Measurements from ENCODE around the gene SORCS2. TPM values are rescaled to one million over a fixed set of nuclear protein-coding genes. Genes with fewer than 3 reads are reported as not detected.

SORCS2 gene
- total and polyA plus RNA-seq, 2 of the 8 experiments (the other 6 are each of a cell fraction or from before 2014, with no cell fraction given): 0.36 to 1.8 TPM

DNA sequence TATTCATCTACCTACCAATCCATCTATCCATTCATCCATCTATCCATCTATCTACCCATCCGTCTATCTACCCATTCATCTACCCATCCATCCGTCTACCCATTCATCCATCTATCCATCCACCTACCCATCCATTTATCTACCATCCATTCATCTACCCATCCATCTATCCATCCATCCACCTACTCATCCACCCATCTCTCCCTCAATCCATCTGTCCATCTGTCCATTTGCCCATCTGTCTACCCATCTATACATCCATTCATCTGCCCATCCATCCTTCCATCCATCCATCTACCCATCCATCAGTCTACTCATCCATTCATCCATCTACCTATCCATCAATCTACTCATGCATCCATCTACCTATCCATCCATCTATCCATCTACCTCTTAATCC is 369.2 kb downstream of the SORCS2 start:
- ChIA-PET POLR2A (ENCODE audit: partially characterized antibody) (no interaction called here), CTCF (ENCODE audit: partially characterized antibody) (interaction anchor here (0.7 to 1.0 kb wide), 2 partner anchors 9 to 226 kb away, joined by 3 read pairs; no protein-coding TSS in a partner anchor)
- DNase-seq (ENCODE audit: low read depth in 1 of 2, low spot score in 2 of 2): no peak
- H2BK12ac ChIP-seq (ENCODE audit: low read depth, low read length): no peak overlapping the region
- H3K79me2 ChIP-seq (ENCODE audit: control insufficient read depth in 1 of 2, insufficient read depth in 2 of 2, low read length in 2 of 2): no peaks in the 10 kb centered on the region
- no peak overlapping the region for H2AK5ac ChIP-seq (ENCODE audit: low read depth, low read length)
- no peak overlapping the region for H2BK5ac ChIP-seq (ENCODE audit: low read depth, low read length)
- no peaks in the 10 kb centered on the region for H3K36me3 ChIP-seq (ENCODE audit: control insufficient read depth in 2 of 4, insufficient read depth in 4 of 4, low read length in 3 of 4)
- no peak overlapping the region for H3K18ac ChIP-seq (ENCODE audit: extremely low read depth, low read length)
- no peak overlapping the region for H4K8ac ChIP-seq (ENCODE audit: extremely low read depth, insufficient read depth, low read length)
- no peak overlapping the region for H3K23ac ChIP-seq (ENCODE audit: insufficient read length)
- peaks cover 18% of the 10 kb centered on the region; the same call in 1 of the 2 replicates for H3K23me2 ChIP-seq (ENCODE audit: low read depth, low read length)
- H4K5ac ChIP-seq (ENCODE audit: insufficient read length, low read depth, low read length): no peak overlapping the region
- no peaks in the 10 kb centered on the region for H3K79me1 ChIP-seq (ENCODE audit: low read depth, low read length)
- no peak overlapping the region for H3K27ac ChIP-seq (ENCODE audit: low read depth, low read length)
- H4K91ac ChIP-seq (replicated peaks; ENCODE audit: insufficient read length, low read length): no peak overlapping the region
- H3K14ac ChIP-seq (ENCODE audit: insufficient read length): no peak overlapping the region
- FAIRE-seq: no peak
- H3K9me3 ChIP-seq (ENCODE audit: insufficient read depth in 2 of 2, low read depth in 1 of 2, low read length in 1 of 2): peaks cover 3 to 18% of the 10 kb centered on the region in 2 experiments; a peak in 2 of 4 replicates
- 88 to 94% methylated on average over 2 of the region's 2 CpGs for WGBS, 2 experiments (ENCODE audit: extremely low coverage in 1 of 2, insufficient coverage in 1 of 2, insufficient read length in 1 of 2, insufficient replicate concordance in 2 of 2, low coverage in 1 of 2, low lambda C conversion rate in 2 of 2, missing lambda C conversion rate in 1 of 2)
- H3K4me3 ChIP-seq (ENCODE audit: extremely low read depth in 1 of 4, insufficient read depth in 2 of 4, low read depth in 3 of 4, low read length in 4 of 4): no peak overlapping the region
- no peak overlapping the region for H3K4ac ChIP-seq (replicated peaks; ENCODE audit: insufficient read length, low read depth, low read length)
- H4K20me1 ChIP-seq (replicated peaks in 1 of 2; ENCODE audit: control insufficient read depth in 1 of 2, insufficient read depth in 2 of 2, low read length in 2 of 2): peaks cover 0 to 13% of the 10 kb centered on the region in 2 experiments
- H2BK15ac ChIP-seq (ENCODE audit: low read length): no peak overlapping the region
- H2BK120ac ChIP-seq (replicated peaks; ENCODE audit: low read depth, low read length): no peak overlapping the region
- H3K56ac ChIP-seq (replicated peaks; ENCODE audit: insufficient read length, low read depth, low read length): no peak overlapping the region
- TF ChIP-seq NANOG (IDR thresholded peaks at IDR 0.05; ENCODE audit: insufficient read depth, low read depth, low read length, poor library complexity, severe bottlenecking): no peak
- TF ChIP-seq SP4 (IDR thresholded peaks at IDR 0.05; ENCODE audit: low read length): no peak
- TF ChIP-seq JUND (IDR thresholded peaks at IDR 0.05; ENCODE audit: low read length): no peak
- TF ChIP-seq ZNF274 (IDR thresholded peaks at IDR 0.05; ENCODE audit: borderline replicate concordance, extremely low read depth, low read length): no peak
- TF ChIP-seq FOSL1 (IDR thresholded peaks at IDR 0.05; ENCODE audit: insufficient read depth, low read depth, low read length): no peak
- no peak for TF ChIP-seq CHD2 (IDR thresholded peaks at IDR 0.05; ENCODE audit: low read length)
- no peak for TF ChIP-seq BRCA1 (IDR thresholded peaks at IDR 0.05; ENCODE audit: low read depth, low read length)
- TF ChIP-seq HDAC2 (IDR thresholded peaks at IDR 0.05; ENCODE audit: borderline replicate concordance in 1 of 2, low read depth in 2 of 2, low read length in 2 of 2): no peak
- TF ChIP-seq PHF8 (conservative IDR thresholded peaks at IDR 0.05; ENCODE audit: low read depth, low read length): no peak
- no peak for TF ChIP-seq SIRT6 (IDR thresholded peaks at IDR 0.05; ENCODE audit: low read length)
- TF ChIP-seq CBX8 (IDR thresholded peaks at IDR 0.05; ENCODE audit: borderline replicate concordance, low read depth, low read length): no peak
- TF ChIP-seq POLR2AphosphoS5 (IDR thresholded peaks at IDR 0.05; ENCODE audit: low read depth, low read length): no peak
- H3K9ac ChIP-seq (replicated peaks in 1 of 4; ENCODE audit: extremely low read depth in 1 of 4, low read depth in 3 of 4, low read length in 3 of 4): no peak overlapping the region
- no peaks in the 10 kb centered on the region for H3K4me1 ChIP-seq (replicated peaks in 1 of 4; ENCODE audit: control insufficient read depth in 3 of 4, insufficient read depth in 4 of 4, low read length in 3 of 4)
- H3K27me3 ChIP-seq (replicated peaks in 1 of 4; ENCODE audit: control insufficient read depth in 3 of 4, extremely low read depth in 1 of 4, insufficient read depth in 3 of 4, low read length in 3 of 4): no peaks in the 10 kb centered on the region; a peak in 1 of 7 replicates
- H2AFZ ChIP-seq (ENCODE audit: low read length): no peak overlapping the region
- H2BK20ac ChIP-seq (ENCODE audit: low read length): no peak overlapping the region
- no peak overlapping the region for H3K4me2 ChIP-seq (ENCODE audit: insufficient read depth in 1 of 2, low read depth in 2 of 2, low read length in 2 of 2)
